ENCODE results near the gene PLEKHA6.

The PLEKHA6 gene

DNA sequence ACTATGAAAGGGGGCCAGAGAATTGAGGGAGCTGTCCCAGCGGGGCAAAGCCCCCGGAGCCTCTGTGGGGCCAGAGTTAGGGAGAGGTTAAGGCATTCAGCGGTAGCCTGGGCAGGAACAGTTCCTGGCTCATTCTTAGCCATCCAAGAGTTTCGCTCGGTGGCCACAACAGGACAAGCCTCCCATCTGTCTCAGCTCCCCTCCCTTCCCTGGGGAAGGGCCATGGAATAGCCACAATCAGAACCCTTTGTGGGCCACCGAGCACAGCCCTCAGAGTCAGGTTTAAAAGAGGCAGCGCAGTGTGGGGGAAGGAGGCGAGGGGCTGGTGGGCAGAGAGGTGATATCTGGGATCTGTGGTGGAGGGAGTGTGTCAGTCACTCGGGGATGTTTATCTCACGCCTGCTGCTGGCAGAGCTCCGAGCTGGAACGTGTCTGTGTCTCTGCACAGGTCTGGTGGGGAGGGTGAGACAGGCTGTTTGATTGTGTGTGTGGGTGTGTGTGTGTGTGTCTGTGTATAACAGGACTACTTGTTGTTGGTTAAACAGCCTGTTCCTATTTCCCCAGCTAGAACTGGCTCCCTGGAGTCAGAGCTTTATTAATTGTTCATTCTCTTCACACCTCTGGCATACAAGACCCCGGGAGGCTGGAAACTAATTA lies 96.3 kb downstream of the PLEKHA6 start:
- no peak overlapping the region for H3K27ac ChIP-seq (ENCODE audit: low read length)
- no peak for DNase-seq (ENCODE audit: low read depth, low spot score)

DNA sequence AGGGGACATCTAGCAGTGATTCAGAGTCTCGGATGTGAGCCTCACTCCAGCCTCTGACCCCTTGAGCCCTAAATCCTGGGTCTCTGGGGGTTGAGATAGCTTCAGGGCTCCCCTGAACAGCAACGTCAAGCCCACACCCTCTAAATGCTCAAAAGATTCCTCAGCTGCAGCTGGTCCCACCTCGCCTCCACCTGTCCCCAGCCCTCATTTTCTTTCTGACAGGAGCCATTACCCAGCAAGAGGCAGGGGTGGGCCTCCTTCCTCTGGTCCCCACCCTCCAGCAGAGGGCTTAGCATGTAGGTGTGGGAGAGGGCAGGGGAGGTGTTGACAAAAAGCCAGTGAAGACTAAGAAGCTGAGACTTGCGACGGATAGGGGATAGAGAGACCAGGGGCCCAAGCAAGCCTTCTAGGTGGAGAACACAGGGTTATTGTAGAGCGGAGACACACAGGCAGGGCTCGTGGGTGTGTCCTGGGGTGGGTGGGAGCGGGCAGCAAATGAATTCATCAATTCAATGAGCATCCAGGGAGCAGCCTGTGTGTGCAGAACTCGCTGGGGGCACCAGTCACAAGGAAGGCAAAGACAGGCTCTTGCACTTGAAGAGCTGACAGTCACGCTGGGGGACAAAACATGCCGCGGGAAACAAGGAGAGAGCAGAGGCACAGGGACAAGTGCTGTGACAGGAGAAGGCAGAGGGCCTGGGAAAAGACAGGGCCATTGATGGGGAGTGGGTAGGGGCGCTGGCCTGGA lies 97.0 kb downstream of the PLEKHA6 start:
- Histone ChIP-seq H3K4me3 (ENCODE audit: low read length) (no peak overlapping the region), H3K27me3 (ENCODE audit: control insufficient read depth, insufficient read depth, low read length) (no peaks in the 10 kb centered on the region), H3K36me3 (ENCODE audit: control insufficient read depth, insufficient read depth, low read length) (no peaks in the 10 kb centered on the region), H3K4me1 (ENCODE audit: control insufficient read depth, insufficient read depth, low read length) (no peaks in the 10 kb centered on the region), H3K27ac (ENCODE audit: low read length) (no peak overlapping the region), H3K9me3 (ENCODE audit: control insufficient read depth, insufficient read depth, low read length) (no peaks in the 10 kb centered on the region)
- no peak for DNase-seq (ENCODE audit: low read depth, low spot score)
- no CpG with 5 or more reads among the region's 13 CpGs for WGBS (ENCODE audit: insufficient coverage, insufficient read length)

More for the DNA sequence above, 96.3 kb downstream of the PLEKHA6 start:
- Histone ChIP-seq H3K36me3 (ENCODE audit: control insufficient read depth, insufficient read depth, low read length) (no peaks in the 10 kb centered on the region), H3K4me3 (ENCODE audit: low read length) (no peak overlapping the region), H3K27me3 (ENCODE audit: control insufficient read depth, insufficient read depth, low read length) (no peaks in the 10 kb centered on the region), H3K9me3 (ENCODE audit: control insufficient read depth, insufficient read depth, low read length) (no peaks in the 10 kb centered on the region), H3K4me1 (ENCODE audit: control insufficient read depth, insufficient read depth, low read length) (no peaks in the 10 kb centered on the region)
- WGBS (ENCODE audit: insufficient coverage, insufficient read length): no CpG with 5 or more reads among the region's 13 CpGs

DNA sequence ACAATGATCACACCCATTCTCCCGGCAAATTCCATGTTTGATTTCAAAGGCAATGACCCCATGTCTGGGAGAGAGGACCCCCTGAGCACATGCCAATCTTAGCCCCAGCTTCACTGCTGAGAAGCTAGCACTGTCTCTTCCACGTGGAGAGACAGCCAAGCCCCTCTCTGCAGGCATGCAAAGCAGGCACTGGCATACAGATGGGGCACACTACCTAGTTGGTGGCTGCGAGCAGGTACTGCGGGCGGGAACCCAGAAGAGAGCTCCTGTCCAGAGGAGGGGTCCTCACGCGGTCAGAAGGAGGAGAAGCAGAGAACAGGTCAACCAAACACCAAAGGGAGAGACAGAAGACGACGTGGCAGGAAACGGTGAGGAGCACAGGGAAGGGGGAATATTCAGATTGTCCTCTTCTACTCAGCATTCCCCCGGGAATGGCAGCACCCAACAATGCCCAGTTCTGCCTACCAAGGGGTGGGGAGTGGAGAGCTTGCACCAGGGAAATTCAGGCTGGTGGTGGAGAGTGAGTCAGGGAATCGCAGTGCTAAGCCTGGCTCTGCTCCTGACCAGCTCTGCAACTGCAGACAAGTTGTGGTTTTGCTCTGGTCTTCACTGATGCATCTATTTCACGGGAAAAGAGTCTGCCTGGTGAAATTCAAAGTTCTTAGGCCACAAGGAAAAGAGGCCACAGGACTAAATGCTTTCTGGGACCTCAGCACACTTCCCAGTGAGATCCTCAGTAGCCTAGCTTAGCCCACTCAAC lies 97.8 kb downstream of the PLEKHA6 start:
- Histone ChIP-seq H3K9me3 (ENCODE audit: control insufficient read depth, insufficient read depth, low read length) (no peaks in the 10 kb centered on the region), H3K27ac (ENCODE audit: low read length) (no peak overlapping the region), H3K36me3 (ENCODE audit: control insufficient read depth, insufficient read depth, low read length) (no peaks in the 10 kb centered on the region), H3K4me1 (ENCODE audit: control insufficient read depth, insufficient read depth, low read length) (no peaks in the 10 kb centered on the region), H3K27me3 (ENCODE audit: control insufficient read depth, insufficient read depth, low read length) (no peaks in the 10 kb centered on the region), H3K4me3 (ENCODE audit: low read length) (no peak overlapping the region)
- no CpG with 5 or more reads among the region's 13 CpGs for WGBS (ENCODE audit: insufficient coverage, insufficient read length)
- DNase-seq (ENCODE audit: low read depth, low spot score): no peak

DNA sequence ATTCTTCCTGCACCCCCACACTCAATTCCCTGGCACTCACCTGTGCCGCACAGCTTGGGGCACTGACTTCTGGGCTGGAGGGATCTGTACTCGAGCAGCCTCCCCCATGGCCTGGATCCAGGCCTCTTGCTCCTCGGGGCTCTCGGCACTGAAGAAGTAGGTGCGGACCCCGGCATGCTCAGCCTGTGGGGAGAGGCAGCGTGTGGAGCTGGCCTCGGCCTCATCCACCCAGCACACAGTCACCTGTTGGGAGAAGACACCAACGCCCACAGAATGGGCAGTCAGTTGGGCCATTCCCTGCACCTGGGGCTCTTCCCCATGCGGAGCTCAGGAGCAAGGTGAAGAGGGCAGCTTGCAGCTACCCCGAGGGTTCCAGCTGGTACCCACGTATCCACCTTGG lies 98.5 kb downstream of the PLEKHA6 start:
- no peak for DNase-seq (ENCODE audit: low read depth, low spot score)
- Histone ChIP-seq H3K4me1 (ENCODE audit: control insufficient read depth, insufficient read depth, low read length) (peaks cover 2% of the 10 kb centered on the region; the same call in 1 of the 2 replicates), H3K27ac (ENCODE audit: low read length) (no peak overlapping the region), H3K9me3 (ENCODE audit: control insufficient read depth, insufficient read depth, low read length) (no peaks in the 10 kb centered on the region), H3K4me3 (ENCODE audit: low read length) (no peak overlapping the region), H3K27me3 (ENCODE audit: control insufficient read depth, insufficient read depth, low read length) (no peaks in the 10 kb centered on the region), H3K36me3 (ENCODE audit: control insufficient read depth, insufficient read depth, low read length) (no peaks in the 10 kb centered on the region)
- WGBS (ENCODE audit: insufficient coverage, insufficient read length): no CpG with 5 or more reads among the region's 12 CpGs

DNA sequence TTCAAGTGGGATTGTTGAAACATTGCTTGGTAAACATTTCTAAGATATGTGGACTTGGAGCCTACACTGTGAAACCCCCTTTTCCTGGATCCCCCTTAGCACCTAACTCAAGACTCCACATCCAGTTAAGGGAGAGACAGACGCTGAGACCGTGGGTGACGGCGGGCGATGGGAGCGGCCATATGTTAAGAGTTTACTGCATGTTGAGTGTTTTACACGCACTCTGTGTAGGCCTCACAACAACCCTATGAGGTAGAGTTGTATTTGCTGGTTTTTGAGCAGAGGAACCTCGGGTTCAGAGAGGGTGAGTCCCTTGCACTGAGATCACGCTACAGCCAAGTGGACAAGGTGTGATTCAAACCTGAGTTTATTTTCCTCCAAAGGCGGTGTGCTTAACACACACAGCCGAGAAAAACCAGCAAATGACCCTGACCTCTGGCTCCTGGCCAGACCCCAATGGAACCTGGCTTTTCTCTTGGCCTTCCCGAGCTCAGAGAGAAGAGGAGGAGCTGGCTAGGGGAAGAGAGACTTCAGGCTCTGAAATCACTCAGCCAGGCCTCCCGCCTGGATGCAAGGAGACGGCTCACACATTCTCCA lies 99.0 kb downstream of the PLEKHA6 start:
- WGBS (ENCODE audit: insufficient coverage, insufficient read length): no CpG with 5 or more reads among the region's 14 CpGs
- Histone ChIP-seq H3K4me1 (ENCODE audit: control insufficient read depth, insufficient read depth, low read length) (peaks cover 6% of the 10 kb centered on the region; the same call in 1 of the 2 replicates), H3K36me3 (ENCODE audit: control insufficient read depth, insufficient read depth, low read length) (no peaks in the 10 kb centered on the region), H3K4me3 (ENCODE audit: low read length) (no peak overlapping the region), H3K9me3 (ENCODE audit: control insufficient read depth, insufficient read depth, low read length) (no peaks in the 10 kb centered on the region), H3K27ac (ENCODE audit: low read length) (no peak overlapping the region), H3K27me3 (ENCODE audit: control insufficient read depth, insufficient read depth, low read length) (no peaks in the 10 kb centered on the region)
- no peak for DNase-seq (ENCODE audit: low read depth, low spot score)

DNA sequence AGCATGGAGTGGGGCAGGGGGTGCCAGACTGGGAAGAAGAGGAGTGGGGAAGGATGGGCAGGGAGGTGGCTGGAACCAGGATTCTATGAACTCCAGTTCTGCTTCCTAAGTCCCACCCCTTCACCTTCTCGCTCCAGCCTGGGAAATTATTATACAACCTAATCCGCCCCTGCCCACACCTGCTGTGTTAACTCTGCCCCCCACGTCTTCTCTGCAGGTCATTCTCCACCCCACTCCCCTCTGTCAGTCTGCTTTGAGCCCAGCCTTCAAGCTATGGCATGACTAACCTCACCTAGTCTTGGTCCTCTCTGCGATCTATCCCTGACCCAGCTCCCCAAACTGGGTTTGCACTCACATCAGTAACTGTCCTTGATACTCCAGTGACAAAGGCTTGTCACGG lies 99.9 kb downstream of the PLEKHA6 start:
- Histone ChIP-seq H3K4me1 (ENCODE audit: control insufficient read depth, insufficient read depth, low read length) (peaks cover 9% of the 10 kb centered on the region; the same call in 1 of the 2 replicates), H3K36me3 (ENCODE audit: control insufficient read depth, insufficient read depth, low read length) (no peaks in the 10 kb centered on the region), H3K9me3 (ENCODE audit: control insufficient read depth, insufficient read depth, low read length) (no peaks in the 10 kb centered on the region), H3K4me3 (ENCODE audit: low read length) (no peak overlapping the region), H3K27me3 (ENCODE audit: control insufficient read depth, insufficient read depth, low read length) (no peaks in the 10 kb centered on the region), H3K27ac (ENCODE audit: low read length) (no peak overlapping the region)
- WGBS (ENCODE audit: insufficient coverage, insufficient read length): no CpG with 5 or more reads among the region's 5 CpGs
- no peak for DNase-seq (ENCODE audit: low read depth, low spot score)

DNA sequence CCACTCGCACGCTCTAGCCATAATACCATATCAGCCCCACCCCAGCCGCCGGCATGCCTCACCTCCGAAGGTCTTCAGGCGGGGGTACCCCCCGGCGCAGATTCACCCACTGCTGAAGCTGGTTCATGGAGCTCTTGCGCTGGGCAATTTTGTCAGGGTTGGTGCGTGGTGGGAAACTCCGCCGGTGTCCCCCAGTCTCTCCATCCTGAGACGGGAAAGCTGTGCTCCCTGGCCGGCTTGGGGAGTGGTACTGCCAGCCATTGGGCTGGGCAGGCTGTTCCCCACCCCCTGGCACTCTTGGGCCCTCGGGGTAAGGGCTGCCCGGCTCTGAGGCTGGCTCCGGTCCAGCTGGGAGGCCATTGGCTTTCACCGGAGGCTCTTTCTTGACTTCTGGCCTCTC lies 100.5 kb downstream of the PLEKHA6 start:
- no peaks in the 10 kb centered on the region for H3K9me3 ChIP-seq (ENCODE audit: control insufficient read depth, insufficient read depth, low read length)
- H3K4me1 ChIP-seq (ENCODE audit: control insufficient read depth, insufficient read depth, low read length): peaks cover 11% of the 10 kb centered on the region; the same call in 1 of the 2 replicates
- no peak overlapping the region for H3K4me3 ChIP-seq (ENCODE audit: low read length)
- no peaks in the 10 kb centered on the region for H3K27me3 ChIP-seq (ENCODE audit: control insufficient read depth, insufficient read depth, low read length)
- no peak overlapping the region for H3K27ac ChIP-seq (ENCODE audit: low read length)
- no CpG with 5 or more reads among the region's 18 CpGs for WGBS (ENCODE audit: insufficient coverage, insufficient read length)
- DNase-seq (ENCODE audit: low read depth, low spot score): no peak
- no peaks in the 10 kb centered on the region for H3K36me3 ChIP-seq (ENCODE audit: control insufficient read depth, insufficient read depth, low read length)

DNA sequence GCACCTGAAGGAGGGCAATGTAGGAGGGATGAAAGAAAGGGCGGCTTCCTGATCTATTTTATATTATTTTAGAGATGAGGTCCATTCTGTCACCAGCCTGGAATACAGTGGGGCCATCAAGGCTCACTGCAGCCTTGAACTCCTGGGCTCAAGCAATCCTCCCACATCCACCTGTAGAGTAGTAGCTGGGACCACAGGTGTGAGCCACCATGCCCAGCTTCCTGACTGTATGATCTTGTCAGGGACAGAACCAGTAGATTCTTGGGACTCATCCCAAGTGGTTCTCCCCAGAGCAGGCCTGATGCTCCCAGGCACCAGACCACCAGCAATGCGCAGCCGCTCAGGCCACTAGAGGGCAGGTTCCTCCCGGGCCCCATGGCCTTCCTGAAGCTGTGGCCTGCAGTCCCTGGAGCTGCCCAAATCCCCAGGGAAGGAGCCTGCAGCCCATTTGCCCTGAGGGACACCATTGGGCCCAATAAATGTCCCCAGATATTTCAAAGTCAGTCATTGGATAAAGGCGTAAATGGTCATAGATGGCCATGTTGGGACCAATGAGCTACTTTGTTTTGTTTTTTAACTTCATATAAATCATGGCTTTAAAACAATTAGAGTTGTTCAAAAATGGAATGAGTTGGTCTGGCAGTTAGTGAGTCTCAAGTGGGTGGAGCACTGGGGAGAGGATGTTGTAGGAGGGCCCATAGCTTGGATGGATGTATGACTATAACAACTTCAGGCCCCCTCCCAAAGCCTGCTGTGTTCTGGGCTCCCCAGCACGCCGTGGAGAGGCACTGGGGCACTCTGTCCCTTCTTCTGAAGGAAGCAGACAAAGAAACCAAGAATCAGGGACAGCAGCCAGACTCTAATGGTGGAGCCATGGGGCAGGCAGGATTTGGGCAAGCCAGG lies 101.3 kb downstream of the PLEKHA6 start:
- peak; percentile 61 for DNase-seq (ENCODE audit: low read depth, low spot score)
- H3K36me3 ChIP-seq (ENCODE audit: control insufficient read depth, insufficient read depth, low read length): no peaks in the 10 kb centered on the region
- no peak overlapping the region for H3K27ac ChIP-seq (ENCODE audit: low read length)
- no peaks in the 10 kb centered on the region for H3K27me3 ChIP-seq (ENCODE audit: control insufficient read depth, insufficient read depth, low read length)
- peaks cover 14% of the 10 kb centered on the region; the same call in 1 of the 2 replicates for H3K4me1 ChIP-seq (ENCODE audit: control insufficient read depth, insufficient read depth, low read length)
- H3K9me3 ChIP-seq (ENCODE audit: control insufficient read depth, insufficient read depth, low read length): no peaks in the 10 kb centered on the region
- H3K4me3 ChIP-seq (ENCODE audit: low read length): no peak overlapping the region
- WGBS (ENCODE audit: insufficient coverage, insufficient read length): no CpG with 5 or more reads among the region's 7 CpGs

DNA sequence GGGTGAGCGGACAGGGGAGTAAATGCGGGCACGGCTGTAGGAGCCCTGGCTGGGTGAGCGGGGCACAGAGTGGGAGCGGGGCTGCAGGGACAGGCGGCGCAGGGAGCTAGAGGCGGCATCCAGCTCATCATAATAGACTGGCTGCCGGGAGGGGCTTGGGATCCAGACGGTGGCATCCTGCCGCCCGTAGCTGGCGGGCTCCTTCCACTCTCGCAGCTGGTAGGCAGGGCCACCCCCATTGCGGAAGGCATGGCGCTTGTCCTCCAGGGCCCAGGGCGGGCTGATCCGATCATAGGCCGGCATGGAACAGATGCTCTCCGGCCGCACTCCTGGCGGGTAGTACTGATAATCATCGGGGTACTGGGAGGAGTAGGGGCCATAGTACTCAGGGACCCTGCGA lies 102.3 kb downstream of the PLEKHA6 start:
- Histone ChIP-seq H3K27ac (ENCODE audit: low read length) (no peak overlapping the region), H3K4me3 (ENCODE audit: low read length) (no peak overlapping the region), H3K9me3 (ENCODE audit: control insufficient read depth, insufficient read depth, low read length) (no peaks in the 10 kb centered on the region), H3K36me3 (ENCODE audit: control insufficient read depth, insufficient read depth, low read length) (no peaks in the 10 kb centered on the region), H3K27me3 (ENCODE audit: control insufficient read depth, insufficient read depth, low read length) (no peaks in the 10 kb centered on the region), H3K4me1 (ENCODE audit: control insufficient read depth, insufficient read depth, low read length) (peaks cover 16% of the 10 kb centered on the region; the same call in 1 of the 2 replicates)
- no peak for DNase-seq (ENCODE audit: low read depth, low spot score)
- WGBS (ENCODE audit: insufficient coverage, insufficient read length): no CpG with 5 or more reads among the region's 24 CpGs

Data from iPS DF 6.9 (cell line).